ENCODE measurements around the gene ASIC3.
"Not testable (repeated sequence)": the region's sequence is repeated elsewhere in the genome, so short reads cannot be mapped to it uniquely, and the experiment has no call there.

ASIC3 gene

GRCh38 chr7:151013733-151014497 is 34.4 kb upstream of the ASIC3 start:
- peak; percentile 74 for DNase-seq (ENCODE audit: low spot score)

GRCh38 chr7:151014950-151015349 is 33.4 kb upstream of the ASIC3 start:
- DNase-seq (ENCODE audit: low spot score), result no peak

GRCh38 chr7:151015967-151016366 is 32.4 kb upstream of the ASIC3 start:
- no peak for DNase-seq (ENCODE audit: low spot score)

DNA sequence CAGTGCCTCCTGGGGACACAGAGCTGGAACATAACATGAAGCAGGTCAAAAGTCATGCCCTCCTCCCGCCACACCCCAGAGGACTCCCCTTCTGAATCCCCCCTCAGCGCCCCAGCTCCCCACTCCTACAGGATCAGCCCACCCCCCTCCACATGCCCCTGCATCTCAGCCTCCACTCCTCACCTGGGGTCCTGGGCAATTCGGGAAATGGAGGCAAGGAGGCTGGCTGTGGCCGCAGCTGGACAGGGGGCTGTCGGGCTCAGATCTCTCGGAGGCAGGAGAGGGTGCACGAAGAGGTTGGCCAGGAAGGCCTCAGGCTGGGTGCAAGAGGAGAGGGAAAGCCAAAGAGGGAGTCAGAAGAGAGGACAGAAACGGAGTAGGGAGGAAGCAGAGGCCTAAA is 31.8 kb upstream of the ASIC3 start:
- no peak for DNase-seq (ENCODE audit: low spot score)

- no peak for DNase-seq (ENCODE audit: low spot score)
Observed at GRCh38 chr7:151016942-151017341, 31.4 kb upstream of the ASIC3 start.

GRCh38 chr7:151017370-151017952 is 30.9 kb upstream of the ASIC3 start:
- no peak for DNase-seq (ENCODE audit: low spot score)

DNA sequence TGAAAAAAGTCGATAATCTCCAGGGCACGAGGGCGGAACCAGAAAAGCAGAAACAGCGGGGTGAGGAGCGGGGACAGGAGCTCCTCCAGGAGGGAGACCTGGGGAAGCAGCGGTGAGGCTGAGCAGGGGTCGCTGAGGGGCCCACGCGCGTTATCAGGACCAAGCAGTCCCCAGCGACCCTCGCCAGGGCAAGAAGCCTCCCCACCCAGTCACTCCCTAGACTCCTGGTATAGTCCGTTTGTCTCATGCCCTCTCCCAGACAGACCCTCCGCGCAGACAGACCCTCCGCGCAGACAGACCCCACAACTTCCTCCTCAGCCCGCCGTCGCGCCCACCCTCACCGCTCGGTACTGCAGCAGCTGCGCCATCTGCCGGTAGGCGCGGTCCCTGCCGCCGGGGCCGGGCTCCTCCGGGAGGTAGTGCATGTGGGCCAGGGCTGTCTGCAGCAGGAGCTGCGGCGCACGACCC is 30.3 kb upstream of the ASIC3 start:
- peak; percentile 47 for DNase-seq (ENCODE audit: low spot score)

- DNase-seq (ENCODE audit: low spot score), result no peak
Observed at GRCh38 chr7:151018421-151019129, 29.8 kb upstream of the ASIC3 start.

DNA sequence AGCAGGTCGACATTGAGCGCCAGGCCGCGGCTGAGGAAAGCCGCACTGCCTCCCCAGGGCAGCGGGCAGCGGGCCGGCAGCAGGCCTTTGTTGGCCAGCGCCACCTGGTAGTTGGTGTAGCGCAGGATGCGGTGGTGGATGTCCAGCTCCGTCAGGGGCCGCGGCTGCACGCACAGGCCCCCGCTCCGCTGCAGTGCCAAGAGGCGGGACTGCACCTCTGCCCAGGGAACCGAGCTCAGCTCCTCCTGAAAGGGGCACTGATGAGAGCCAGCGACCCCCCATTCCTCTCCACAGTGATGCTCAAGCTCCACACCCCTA is 29.2 kb upstream of the ASIC3 start:
- DNase-seq (ENCODE audit: low spot score), result no peak

DNA sequence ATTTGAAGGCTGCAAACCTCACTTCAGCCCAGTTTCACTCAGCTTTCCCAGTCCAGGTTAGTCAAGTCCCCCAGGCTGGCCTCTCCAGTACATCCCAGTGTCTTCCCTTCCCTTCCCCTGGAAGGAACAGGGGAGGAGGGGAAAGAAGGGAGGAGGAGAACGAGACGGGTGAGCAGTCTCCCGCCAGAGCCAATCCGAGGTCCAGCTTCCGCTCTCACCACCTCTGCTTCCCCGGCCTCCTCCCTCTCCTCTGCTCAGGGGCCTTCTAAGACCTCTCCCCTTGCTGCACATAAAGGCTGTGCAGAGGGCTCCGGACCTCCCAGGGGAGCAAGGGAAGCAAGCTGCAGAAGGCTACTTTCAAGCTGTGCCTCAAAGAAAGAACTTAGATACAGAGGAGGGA is 28.1 kb upstream of the ASIC3 start:
- DNase-seq (ENCODE audit: low spot score), result no peak

DNA sequence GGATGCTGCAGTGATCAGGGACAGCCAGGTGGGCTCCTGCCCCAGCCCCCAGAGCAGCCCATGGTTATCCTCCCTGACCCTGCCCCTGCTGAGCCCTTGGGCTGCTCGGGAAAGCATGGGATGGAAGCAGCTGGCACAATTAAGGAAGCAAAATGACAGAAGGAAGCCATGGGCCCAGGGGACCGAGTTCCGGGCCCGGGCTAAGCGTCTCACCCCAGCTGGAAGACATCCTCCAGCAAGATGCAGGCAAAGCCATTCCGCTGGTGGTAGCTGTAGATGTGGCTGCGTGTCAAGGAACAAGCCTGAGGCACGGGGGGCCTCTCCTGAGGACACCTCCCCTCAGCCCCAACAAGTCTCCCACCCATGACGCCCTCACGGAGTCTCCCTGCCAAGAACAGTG is 25.1 kb upstream of the ASIC3 start:
- DNase-seq (ENCODE audit: low spot score), result no peak

DNA sequence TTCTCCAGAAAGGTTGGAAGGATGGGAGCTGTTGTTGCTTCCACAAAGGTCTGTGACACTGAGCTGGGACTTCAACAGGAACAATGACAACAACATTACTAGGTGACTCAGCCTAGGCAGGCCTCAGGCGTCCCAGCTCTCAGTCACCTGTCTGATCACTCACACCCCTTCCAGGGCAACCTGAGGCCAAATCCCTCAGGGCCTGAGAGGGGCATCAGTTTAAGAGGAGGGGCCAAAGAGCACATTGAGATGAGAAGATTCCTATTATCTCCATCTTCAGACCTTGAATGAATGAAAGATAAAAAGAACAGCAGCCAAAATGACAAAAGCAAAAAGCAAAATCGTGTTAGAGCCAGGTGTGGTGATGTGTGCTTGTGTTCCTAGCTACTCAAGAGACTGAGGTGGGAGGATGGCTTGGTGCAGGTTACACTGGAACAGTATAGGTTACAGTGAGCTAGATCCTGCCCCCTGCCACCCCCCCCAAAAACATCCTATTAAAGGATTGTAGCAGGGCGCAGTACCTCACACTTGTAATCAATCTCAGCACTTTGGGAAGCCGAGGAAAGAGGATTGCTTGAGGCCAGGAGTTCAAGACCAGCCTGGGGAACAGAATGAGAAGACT is 23.8 kb upstream of the ASIC3 start, which contains the start of gene ATG9B:
Gene ATG9B (minus strand): TSS at position 60 of the 622 bp plus-strand sequence. CDS start 71 bp downstream, outside the sequence.
- DNase-seq (ENCODE audit: low spot score), result no peak

DNA sequence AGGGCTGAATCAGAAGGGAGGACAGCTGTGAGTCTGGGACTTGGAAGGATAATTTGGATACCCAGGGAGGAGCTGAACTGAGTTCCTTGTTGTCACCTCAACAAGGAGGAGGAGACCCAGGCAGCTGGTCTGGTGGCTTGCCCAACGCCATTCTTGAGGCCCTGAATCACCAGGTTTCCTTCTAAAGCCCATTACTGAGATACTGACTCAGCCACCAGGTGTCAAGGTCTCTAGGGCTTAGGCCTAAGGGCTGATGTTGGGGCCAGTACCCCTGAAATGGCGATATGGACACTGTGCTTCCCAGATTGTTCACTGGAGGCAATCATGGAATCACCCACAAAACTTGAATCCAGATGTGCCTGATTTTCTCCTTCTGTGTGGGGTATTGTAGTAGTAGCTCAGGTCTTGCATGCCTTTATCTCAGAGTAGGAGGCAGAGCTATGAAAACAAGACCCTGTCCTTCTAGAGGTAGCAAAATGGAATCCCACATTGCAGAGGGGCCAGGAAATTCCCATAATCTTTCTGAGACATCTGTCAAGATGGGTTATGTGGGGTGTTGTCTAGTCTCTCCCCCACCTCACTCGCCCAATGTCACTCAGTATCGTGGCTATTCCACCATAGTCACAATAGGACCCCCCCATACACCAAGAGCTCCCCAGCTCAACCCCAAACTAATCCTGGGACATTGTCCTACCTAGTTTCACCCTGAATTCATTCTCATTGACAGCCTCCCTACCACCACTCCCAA is 22.2 kb upstream of the ASIC3 start:
- no peak for DNase-seq (ENCODE audit: low spot score)

DNA sequence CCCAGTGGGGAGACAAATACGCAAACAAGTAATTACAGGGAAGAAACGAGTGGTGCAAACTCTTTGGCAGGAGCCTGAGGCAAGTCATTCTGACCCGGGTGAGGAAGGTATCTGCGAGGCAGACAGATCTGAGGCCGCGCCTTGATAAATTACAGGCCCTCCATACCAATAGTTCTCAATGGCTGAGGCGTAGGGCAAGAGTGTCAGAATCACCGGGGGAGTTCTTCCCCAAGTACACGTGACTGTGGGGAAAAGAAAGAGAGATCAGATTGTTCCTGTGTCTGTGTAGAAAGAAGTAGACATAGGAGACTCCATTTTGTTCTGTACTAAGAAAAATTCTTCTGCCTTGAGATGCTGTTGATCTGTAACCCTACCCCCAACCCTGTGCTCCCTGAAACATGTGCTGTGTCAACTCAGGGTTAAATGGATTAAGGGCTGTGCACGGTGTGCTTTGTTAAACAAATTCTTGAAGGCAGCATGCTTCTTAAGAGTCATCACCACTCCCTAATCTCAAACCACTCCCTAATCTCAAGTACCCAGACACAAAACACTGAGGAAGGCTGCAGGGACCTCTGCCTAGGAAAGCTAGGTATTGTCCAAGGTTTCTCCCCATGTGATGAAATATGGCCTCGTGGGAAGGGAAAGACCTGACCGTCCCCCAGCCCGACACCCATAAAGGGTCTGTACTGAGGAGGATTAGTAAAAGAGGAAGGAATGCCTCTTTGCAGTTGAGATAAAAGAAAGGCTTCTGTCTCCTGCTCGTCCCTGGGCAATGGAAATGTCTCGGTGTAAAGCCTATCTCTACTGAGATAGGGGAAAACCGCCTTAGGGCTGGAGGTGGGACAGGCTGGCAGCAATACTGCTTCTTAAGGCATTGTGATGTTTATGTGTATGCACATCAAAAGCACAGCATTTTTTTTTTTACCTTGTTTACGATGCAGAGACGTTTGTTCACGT is 21.3 kb upstream of the ASIC3 start:
- DNase-seq (ENCODE audit: low spot score), result not testable (repeated sequence)

DNA sequence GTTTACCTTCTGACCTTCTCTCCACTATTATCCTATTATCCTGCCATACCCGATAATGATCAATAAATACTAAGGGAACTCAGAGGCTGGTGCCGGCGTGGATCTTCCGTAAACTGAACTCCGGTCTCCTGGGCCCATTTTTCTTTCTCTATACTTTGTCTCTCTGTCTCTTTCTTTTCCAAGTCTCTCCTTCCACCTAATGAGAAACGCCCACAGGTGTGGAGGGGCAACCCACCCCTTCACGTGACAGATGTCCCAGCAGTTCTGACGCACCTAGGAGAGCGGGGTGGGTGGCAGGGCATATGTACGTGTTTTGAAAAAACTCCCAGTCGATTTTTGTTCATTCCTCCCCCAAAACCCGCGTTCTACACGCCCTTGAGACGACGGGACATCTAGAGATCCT is 20.6 kb upstream of the ASIC3 start:
- DNase-seq (ENCODE audit: low spot score), result not testable (repeated sequence)

- peak; percentile 99 for DNase-seq (ENCODE audit: low spot score)
Observed at GRCh38 chr7:151028131-151028947, 20.0 kb upstream of the ASIC3 start, which contains the start of gene ABCB8. ABCB8 (plus strand) TSS chr7:151028450; CDS start chr7:151028516, 66 bp downstream.

GRCh38 chr7:151028948-151029501 is 19.3 kb upstream of the ASIC3 start:
- no peak for DNase-seq (ENCODE audit: low spot score)

DNA sequence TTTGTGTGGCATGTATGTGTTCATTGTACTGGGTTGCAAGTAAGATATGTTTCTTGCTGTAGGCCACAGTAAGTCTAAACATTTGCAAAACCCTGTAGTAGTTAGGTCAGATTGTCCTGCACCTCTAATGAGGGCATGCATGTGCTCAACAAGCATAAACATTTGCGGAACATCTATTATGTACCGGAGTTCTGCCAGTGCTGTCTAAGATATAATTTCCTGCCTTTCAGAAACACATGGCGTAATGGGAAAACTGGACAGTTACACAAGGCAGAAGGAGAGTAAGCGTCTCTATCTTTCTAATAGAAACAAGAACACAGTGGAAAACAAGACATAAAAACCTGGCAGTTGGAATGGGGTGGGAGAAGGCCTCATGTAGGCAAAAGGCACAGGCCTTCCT is 17.3 kb upstream of the ASIC3 start:
- DNase-seq (ENCODE audit: low spot score), result no peak
